GM06990 (cell line): ENCODE data around the gene PLN.

Source experiments
- DNase-seq: peaks from one replicate; pipeline ENCODE4 v3.0.0-alpha.2; 2011; ENCODE audit not compliant: insufficient read length; ENCODE audit errors: extremely low read depth
- H3K27me3 ChIP-seq: replicated peaks from 2 replicates; pipeline ENCODE4 v1.6.0; 2011; ENCODE audit warnings: low read length; ENCODE audit not compliant: control insufficient read depth, insufficient read depth
- H3K36me3 ChIP-seq: 2 replicates; pipeline ENCODE4 v1.5.1; 2011; ENCODE audit warnings: low read length; ENCODE audit not compliant: control insufficient read depth, insufficient read depth
- H3K4me3 ChIP-seq: replicated peaks from 2 replicates; pipeline ENCODE4 v1.5.1; 2011; ENCODE audit warnings: low read depth, mild to moderate bottlenecking, control low read depth, low read length
- CTCF ChIP-seq: IDR thresholded peaks from 2 replicates; pipeline ENCODE4 v1.5.1; 2011; ENCODE audit warnings: low read length, control low read depth, mild to moderate bottlenecking, inconsistent platforms; ENCODE audit not compliant: insufficient read depth, poor library complexity, severe bottlenecking

Gene PLN

GRCh38 chr6:118562248-118562647 lies 14.2 kb downstream of the PLN start:
- no peaks in the 10 kb centered on the region; the same call in 1 of the 2 replicates for H3K36me3 ChIP-seq
- no peak for TF ChIP-seq CTCF
- H3K4me3 ChIP-seq = no peak overlapping the region
- no peaks in the 10 kb centered on the region for H3K27me3 ChIP-seq
- DNase-seq = no peak

GRCh38 chr6:118562959-118563358 lies 14.9 kb downstream of the PLN start:
- TF ChIP-seq CTCF = no peak
- H3K27me3 ChIP-seq = no peaks in the 10 kb centered on the region
- H3K4me3 ChIP-seq = no peak overlapping the region
- DNase-seq = no peak
- no peaks in the 10 kb centered on the region; the same call in 1 of the 2 replicates for H3K36me3 ChIP-seq

GRCh38 chr6:118565311-118565960 lies 17.3 kb downstream of the PLN start:
- H3K27me3 ChIP-seq = no peaks in the 10 kb centered on the region
- no peak overlapping the region for H3K4me3 ChIP-seq
- DNase-seq = peak; percentile 59
- TF ChIP-seq CTCF = peak; percentile 63
- no peaks in the 10 kb centered on the region; the same call in 1 of the 2 replicates for H3K36me3 ChIP-seq

GRCh38 chr6:118567974-118568373 lies 19.9 kb downstream of the PLN start:
- TF ChIP-seq CTCF = no peak
- Histone ChIP-seq H3K27me3 (no peaks in the 10 kb centered on the region), H3K36me3 (no peaks in the 10 kb centered on the region; the same call in 1 of the 2 replicates), H3K4me3 (no peak overlapping the region)
- no peak for DNase-seq

GRCh38 chr6:118569498-118569897 lies 21.4 kb downstream of the PLN start:
- Histone ChIP-seq H3K36me3 (no peaks in the 10 kb centered on the region; the same call in 1 of the 2 replicates), H3K27me3 (no peaks in the 10 kb centered on the region), H3K4me3 (no peak overlapping the region)
- no peak for DNase-seq
- no peak for TF ChIP-seq CTCF

GRCh38 chr6:118571121-118571520 lies 23.0 kb downstream of the PLN start:
- DNase-seq = no peak
- no peaks in the 10 kb centered on the region for H3K27me3 ChIP-seq
- H3K4me3 ChIP-seq = no peak overlapping the region
- no peak for TF ChIP-seq CTCF
- H3K36me3 ChIP-seq = no peaks in the 10 kb centered on the region
